Measurements from ENCODE around the gene ICAM4.
"Not testable (repeated sequence)": the region's sequence is repeated elsewhere in the genome, so short reads cannot be mapped to it uniquely, and the experiment has no call there.

ICAM4 gene

DNA sequence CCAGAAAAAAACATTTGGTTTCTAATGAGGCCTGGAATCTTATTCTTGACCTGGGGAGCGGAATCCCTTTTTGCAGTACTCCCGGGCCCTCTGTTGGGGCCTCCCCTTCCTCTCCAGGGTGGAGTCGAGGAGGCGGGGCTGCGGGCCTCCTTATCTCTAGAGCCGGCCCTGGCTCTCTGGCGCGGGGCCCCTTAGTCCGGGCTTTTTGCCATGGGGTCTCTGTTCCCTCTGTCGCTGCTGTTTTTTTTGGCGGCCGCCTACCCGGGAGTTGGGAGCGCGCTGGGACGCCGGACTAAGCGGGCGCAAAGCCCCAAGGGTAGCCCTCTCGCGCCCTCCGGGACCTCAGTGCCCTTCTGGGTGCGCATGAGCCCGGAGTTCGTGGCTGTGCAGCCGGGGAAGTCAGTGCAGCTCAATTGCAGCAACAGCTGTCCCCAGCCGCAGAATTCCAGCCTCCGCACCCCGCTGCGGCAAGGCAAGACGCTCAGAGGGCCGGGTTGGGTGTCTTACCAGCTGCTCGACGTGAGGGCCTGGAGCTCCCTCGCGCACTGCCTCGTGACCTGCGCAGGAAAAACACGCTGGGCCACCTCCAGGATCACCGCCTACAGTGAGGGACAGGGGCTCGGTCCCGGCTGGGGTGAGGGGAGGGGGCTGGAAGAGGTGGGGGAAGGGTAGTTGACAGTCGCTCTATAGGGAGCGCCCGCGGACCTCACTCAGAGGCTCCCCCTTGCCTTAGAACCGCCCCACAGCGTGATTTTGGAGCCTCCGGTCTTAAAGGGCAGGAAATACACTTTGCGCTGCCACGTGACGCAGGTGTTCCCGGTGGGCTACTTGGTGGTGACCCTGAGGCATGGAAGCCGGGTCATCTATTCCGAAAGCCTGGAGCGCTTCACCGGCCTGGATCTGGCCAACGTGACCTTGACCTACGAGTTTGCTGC, at the start of gene ICAM4:
Gene ICAM4 (plus strand): TSS at position 153 of the 935 bp plus-strand sequence. CDS start 58 bp downstream, at position 211.
- H3K4me3 Mint-ChIP-seq = no peak within 1 kb of the TSS
- peak; percentile 40 for DNase-seq

DNA sequence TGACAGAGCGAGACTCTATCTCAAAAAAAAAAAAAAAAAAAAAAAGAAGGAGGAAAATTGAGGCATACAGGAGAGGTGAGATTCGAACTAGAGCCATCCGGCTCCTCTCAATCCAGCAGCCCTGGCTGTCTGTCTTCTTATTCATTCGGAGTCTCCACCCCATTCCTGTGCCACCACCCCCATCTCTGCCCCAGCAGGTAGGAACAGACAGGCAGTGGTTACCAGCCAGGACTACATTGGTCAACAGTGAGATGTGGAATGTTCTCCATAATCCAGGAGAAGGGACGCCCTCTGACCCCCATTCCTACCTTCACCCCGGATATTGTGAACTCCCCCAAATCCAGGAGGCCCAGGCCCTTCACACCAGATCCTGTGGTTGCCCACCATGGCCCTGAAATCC, 49.1 kb upstream of the ICAM4 start:
- TF ChIP-seq CTCF (IDR thresholded peaks at IDR 0.05) = no peak
- Mint-ChIP-seq H3K27ac (no peak overlapping the region), H3K4me3 (no peak overlapping the region)

More for the DNA sequence above, at the start of gene ICAM4:
- H3K4me1 Mint-ChIP-seq = peaks cover 29% of the 10 kb centered on the region
- no peaks in the 10 kb centered on the region for H3K9me3 Mint-ChIP-seq
- peak within 1 kb of the TSS; percentile 59 for H3K27ac Mint-ChIP-seq
- peaks cover 73% of the 10 kb centered on the region for H3K27me3 Mint-ChIP-seq (ENCODE audit: low read depth, poor library complexity)
- TF ChIP-seq CTCF (IDR thresholded peaks at IDR 0.05) = no peak
- peaks cover 7% of the 10 kb centered on the region for H3K36me3 Mint-ChIP-seq (ENCODE audit: low read depth)

GRCh38 chr19:10238172-10238783, 48.5 kb upstream of the ICAM4 start:
- Mint-ChIP-seq H3K4me1 (peaks cover 16% of the 10 kb centered on the region), H3K27ac (no peak overlapping the region), H3K9me3 (no peaks in the 10 kb centered on the region), H3K4me3 (no peak overlapping the region), H3K27me3 (ENCODE audit: low read depth, poor library complexity) (peaks cover 16% of the 10 kb centered on the region), H3K36me3 (ENCODE audit: low read depth) (no peaks in the 10 kb centered on the region)
- DNase-seq = no peak
- TF ChIP-seq CTCF (IDR thresholded peaks at IDR 0.05) = no peak

More for the DNA sequence above, 49.1 kb upstream of the ICAM4 start:
- Mint-ChIP-seq H3K9me3 (no peaks in the 10 kb centered on the region), H3K4me1 (peaks cover 16% of the 10 kb centered on the region), H3K36me3 (ENCODE audit: low read depth) (no peaks in the 10 kb centered on the region), H3K27me3 (ENCODE audit: low read depth, poor library complexity) (peaks cover 13% of the 10 kb centered on the region)
- DNase-seq = no peak

DNA sequence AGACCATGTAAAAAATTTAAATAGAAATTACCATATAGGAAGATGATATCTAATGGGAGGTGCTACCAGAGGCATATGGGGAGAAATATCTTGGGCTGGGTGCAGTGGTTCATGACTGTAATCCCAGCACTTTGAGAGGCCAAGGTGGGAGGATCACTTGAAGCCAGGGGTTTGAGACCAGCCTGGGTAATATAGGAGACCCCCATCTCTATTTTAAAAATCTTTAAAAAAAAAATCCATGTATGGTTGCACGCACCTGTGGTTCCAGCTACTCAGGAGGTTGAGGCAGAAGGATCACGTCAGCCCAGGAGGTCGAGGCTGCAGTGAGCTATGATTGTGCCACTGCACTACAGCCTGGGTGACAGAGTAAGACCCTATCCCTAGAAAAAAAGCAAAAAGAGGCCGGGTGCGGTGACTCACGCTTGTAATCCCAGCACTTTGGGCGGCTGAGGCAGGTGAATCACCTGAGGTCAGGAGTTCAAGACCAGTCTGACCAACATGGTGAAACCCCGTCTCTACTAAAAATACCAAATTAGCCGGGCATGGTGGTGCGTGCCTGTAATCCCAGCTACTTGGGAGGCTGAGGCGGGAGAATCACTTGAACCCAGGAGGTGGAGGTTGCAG, 44.8 kb upstream of the ICAM4 start:
- not testable (repeated sequence) for H3K4me3 Mint-ChIP-seq; DNase-seq; H3K4me1 Mint-ChIP-seq; H3K27ac Mint-ChIP-seq; H3K9me3 Mint-ChIP-seq; H3K36me3 Mint-ChIP-seq (ENCODE audit: low read depth)
- H3K27me3 Mint-ChIP-seq (ENCODE audit: low read depth, poor library complexity) = peaks cover 13% of the 10 kb centered on the region

GRCh38 chr19:10243606-10244005, 43.1 kb upstream of the ICAM4 start:
- no peak for TF ChIP-seq CTCF (IDR thresholded peaks at IDR 0.05)
- DNase-seq = no peak
- no peaks in the 10 kb centered on the region for H3K4me1 Mint-ChIP-seq
- H3K9me3 Mint-ChIP-seq = no peaks in the 10 kb centered on the region
- no peak overlapping the region for H3K4me3 Mint-ChIP-seq
- H3K27me3 Mint-ChIP-seq (ENCODE audit: low read depth, poor library complexity) = peaks cover 8% of the 10 kb centered on the region
- no peak overlapping the region for H3K27ac Mint-ChIP-seq
- H3K36me3 Mint-ChIP-seq (ENCODE audit: low read depth) = no peaks in the 10 kb centered on the region

Data from nephron progenitor cell (in vitro differentiated cells).